Stimulated activated naive B cell treated with anti-CD40 and anti-IgM and Interleukin-4, amounts not matched to agents 10 μg/mL and 1 μg/mL and 100 μg/mL, for 72 hours (primary cell): Measurements from ENCODE around the gene MRTFA.
"Not testable (repeated sequence)": the region's sequence is repeated elsewhere in the genome, so short reads cannot be mapped to it uniquely, and the experiment has no call there.

Source experiments
- ATAC-seq, 2 donors: fragments of 150-1000 bp; cut with Tn5 transposase; replicated peaks; 2 replicates each; pipeline ENCODE4 v1.10.0; 2021; ENCODE audit warnings: moderate library complexity in 1 of 2
- DNase-seq: peaks from one replicate; pipeline ENCODE4 v3.0.0; 2021
- H3K27ac Mint-ChIP-seq: one replicate; pipeline ENCODE4 v1.8.0; 2022; ENCODE audit warnings: mild to moderate bottlenecking, mixed read lengths
- H3K27me3 Mint-ChIP-seq, 2 donors: one replicate each; pipeline ENCODE4 v1.8.0; 2022; ENCODE audit warnings: mixed read lengths in 2 of 2
- H3K36me3 Mint-ChIP-seq, 2 donors: one replicate each; pipeline ENCODE4 v1.8.0; 2022; ENCODE audit warnings: mixed read lengths in 2 of 2, mild to moderate bottlenecking in 1 of 2
- H3K4me1 Mint-ChIP-seq, 2 donors: one replicate each; pipeline ENCODE4 v1.8.0; 2022; ENCODE audit warnings: mixed read lengths in 2 of 2, mild to moderate bottlenecking in 1 of 2
- H3K4me3 Mint-ChIP-seq, 2 donors: one replicate each; pipeline ENCODE4 v1.8.0; 2022; ENCODE audit warnings: mild to moderate bottlenecking in 2 of 2, mixed read lengths in 2 of 2, moderate library complexity in 1 of 2
- H3K9me3 Mint-ChIP-seq, 2 donors: one replicate each; pipeline ENCODE4 v1.8.0; 2022; ENCODE audit warnings: mixed read lengths in 2 of 2, mild to moderate bottlenecking in 1 of 2

The MRTFA gene

DNA sequence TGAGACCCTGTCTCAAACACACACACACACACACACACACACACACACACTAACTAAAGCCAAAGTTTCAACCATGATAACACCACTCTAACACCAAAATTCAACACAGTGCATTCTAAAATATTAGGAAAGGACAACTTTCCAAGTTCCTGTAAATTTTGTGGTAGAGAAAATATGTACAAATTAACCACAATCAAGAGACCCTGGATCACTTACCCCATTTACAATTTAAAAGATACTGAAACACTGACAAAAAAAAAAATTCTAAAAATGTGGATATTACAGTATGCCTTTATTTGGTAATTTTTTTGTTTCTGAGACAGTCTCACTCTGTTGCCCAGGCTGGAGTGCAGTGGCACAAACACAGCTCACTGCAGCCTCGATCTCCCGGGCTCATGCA lies 9.7 kb downstream of the MRTFA start:
- no peaks in the 10 kb centered on the region for H3K27me3 Mint-ChIP-seq
- H3K4me1 Mint-ChIP-seq = peaks cover 32 to 52% of the 10 kb centered on the region in 2 donors
- DNase-seq (no peak), ATAC-seq (no peak)
- H3K4me3 Mint-ChIP-seq = no peak overlapping the region
- peaks cover 7 to 11% of the 10 kb centered on the region in 2 donors for H3K9me3 Mint-ChIP-seq
- H3K36me3 Mint-ChIP-seq = peaks cover 7 to 12% of the 10 kb centered on the region in 2 donors
- H3K27ac Mint-ChIP-seq = no peak overlapping the region

DNA sequence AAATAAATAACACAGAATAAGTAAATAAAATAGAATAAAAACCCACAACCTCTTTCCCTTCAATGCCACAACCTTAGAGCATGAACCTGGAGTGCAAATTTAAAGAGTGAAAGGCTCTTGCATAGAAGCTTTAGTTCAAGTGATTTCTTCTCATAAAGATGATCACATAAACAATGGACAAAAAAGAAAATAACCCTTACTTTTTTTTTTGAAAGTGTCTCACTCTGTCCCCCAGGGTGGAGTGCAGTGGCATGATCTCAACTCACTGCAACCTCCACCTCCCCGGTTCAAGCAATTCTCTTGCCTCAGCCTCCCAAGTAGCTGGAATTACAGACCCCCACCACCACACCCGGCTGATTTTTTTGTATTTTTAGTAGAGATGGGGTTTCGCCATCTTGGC lies 10.7 kb downstream of the MRTFA start:
- not testable (repeated sequence) for DNase-seq, H3K27me3 Mint-ChIP-seq, H3K27ac Mint-ChIP-seq, ATAC-seq, H3K4me3 Mint-ChIP-seq
- Mint-ChIP-seq H3K9me3 (peaks cover 8 to 14% of the 10 kb centered on the region in 2 donors), H3K36me3 (peaks cover 9 to 17% of the 10 kb centered on the region in 2 donors), H3K4me1 (peaks cover 28 to 54% of the 10 kb centered on the region in 2 donors)

DNA sequence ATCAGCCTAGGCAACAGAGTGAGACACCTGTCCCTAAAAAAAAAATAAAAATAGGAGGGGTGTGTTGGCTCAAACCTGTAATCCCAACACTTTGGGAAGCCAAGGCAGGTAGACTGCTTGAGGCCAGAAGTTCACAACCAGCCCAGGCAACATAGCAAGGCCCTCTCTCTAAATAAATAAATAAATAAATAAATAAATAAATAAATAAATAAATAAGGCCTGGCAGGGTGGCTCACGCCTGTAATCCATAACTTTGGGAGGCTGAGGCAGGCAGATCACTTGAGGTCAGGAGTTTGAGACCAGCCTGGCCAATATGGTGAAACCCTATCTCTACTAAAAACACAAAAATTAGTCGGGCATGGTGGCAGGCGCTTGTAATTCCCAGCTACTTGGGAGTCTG lies 11.2 kb downstream of the MRTFA start:
- DNase-seq, H3K27ac Mint-ChIP-seq, ATAC-seq, H3K27me3 Mint-ChIP-seq, H3K4me3 Mint-ChIP-seq: not testable (repeated sequence)
- Mint-ChIP-seq H3K4me1 (peaks cover 32 to 59% of the 10 kb centered on the region in 2 donors), H3K9me3 (peaks cover 12 to 14% of the 10 kb centered on the region in 2 donors), H3K36me3 (peaks cover 13 to 22% of the 10 kb centered on the region in 2 donors)

DNA sequence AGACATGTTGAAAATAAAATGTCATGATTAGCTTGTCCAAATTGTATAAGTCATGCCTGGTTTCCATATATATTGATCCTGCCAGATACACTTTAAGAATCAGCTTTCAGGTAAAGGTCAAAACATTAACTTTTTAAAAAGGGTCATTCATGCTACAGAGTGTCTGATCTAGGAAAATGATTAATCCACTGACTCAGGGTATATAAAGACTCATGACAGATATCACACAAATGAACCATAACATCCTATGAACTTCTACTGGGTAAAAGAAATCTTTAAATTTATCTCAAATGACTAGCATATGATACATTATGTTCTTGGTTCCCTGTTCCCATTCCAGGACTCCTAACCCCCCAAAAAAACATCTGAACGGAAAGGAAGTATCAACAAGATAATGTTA lies 11.7 kb downstream of the MRTFA start:
- H3K9me3 Mint-ChIP-seq = peaks cover 12 to 14% of the 10 kb centered on the region in 2 donors
- no peak overlapping the region for H3K27ac Mint-ChIP-seq
- H3K4me3 Mint-ChIP-seq = no peak overlapping the region
- ATAC-seq (no peak), DNase-seq (no peak)
- peaks cover 32 to 60% of the 10 kb centered on the region in 2 donors for H3K4me1 Mint-ChIP-seq
- no peaks in the 10 kb centered on the region for H3K27me3 Mint-ChIP-seq
- H3K36me3 Mint-ChIP-seq = peaks cover 13 to 22% of the 10 kb centered on the region in 2 donors

DNA sequence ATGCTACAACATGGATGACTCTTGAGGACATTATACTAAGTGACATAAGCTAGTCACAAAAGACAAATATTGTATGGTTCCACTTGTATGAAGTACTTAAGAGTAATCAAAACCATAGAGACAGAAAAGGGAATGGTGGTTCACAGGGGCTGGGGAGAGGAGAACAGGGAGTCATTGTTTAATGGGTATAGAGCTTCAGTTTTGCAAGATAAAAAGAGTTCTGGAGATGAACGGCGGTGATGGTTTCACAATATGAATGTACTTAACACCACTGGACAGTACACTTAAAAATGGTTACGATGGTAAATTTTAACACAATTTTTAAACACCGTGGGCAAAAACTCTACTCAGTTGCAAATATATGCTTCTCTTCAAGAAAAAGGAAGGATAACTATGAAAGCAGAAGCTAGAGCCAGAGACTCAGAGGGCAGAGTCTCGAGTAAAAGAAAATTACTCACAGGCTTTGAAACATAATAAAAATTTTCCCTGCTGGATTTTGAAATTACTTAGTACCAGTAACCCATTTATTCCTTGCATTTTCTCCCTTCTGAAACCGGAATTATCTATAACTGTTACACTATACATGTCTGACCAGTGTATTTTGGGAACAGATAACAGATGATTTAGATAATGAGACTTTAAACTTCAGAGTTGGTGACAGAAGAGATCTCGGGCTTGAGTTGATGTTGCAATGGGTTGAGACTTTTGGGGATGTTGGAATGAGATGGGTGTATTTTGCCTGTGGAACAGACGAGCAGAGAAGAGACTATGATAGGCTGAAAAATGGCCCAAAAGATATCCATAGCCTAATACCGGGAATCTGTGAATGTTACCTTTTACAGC lies 15.0 kb downstream of the MRTFA start:
- ATAC-seq = no peak
- DNase-seq = no peak
- H3K4me3 Mint-ChIP-seq = no peak overlapping the region
- H3K27ac Mint-ChIP-seq = no peak overlapping the region
- H3K9me3 Mint-ChIP-seq = peaks cover 13 to 14% of the 10 kb centered on the region in 2 donors
- peaks cover 18 to 41% of the 10 kb centered on the region in 2 donors for H3K36me3 Mint-ChIP-seq
- H3K27me3 Mint-ChIP-seq = no peaks in the 10 kb centered on the region
- H3K4me1 Mint-ChIP-seq = peaks cover 22 to 41% of the 10 kb centered on the region in 2 donors

DNA sequence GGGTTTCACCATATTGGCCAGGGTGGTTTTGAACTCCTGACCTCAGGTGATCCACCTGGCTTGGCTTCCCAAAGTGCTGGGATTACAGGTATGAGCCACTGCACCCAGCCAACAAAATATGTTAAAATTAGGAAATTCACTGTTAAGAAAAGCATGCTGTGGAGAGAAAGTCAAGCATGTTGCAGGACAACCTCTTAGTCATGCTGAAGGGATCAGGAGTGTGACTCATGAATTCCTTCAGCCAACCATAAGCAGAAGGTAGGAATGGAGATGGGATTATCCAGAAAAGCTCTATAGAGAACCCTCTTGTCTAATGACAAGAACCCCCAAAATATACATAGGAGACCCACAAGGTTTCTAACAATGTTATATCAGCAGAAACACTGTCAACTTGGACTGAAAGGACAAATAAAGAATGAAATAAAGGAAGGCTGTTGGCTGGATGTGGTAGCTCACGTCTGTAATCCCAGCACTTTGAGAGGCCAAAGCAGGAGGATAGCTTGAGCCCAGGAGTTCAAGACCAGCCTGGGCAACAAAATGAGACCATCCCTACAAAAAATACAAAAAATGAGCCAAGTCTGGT lies 16.0 kb downstream of the MRTFA start:
- DNase-seq (no peak), ATAC-seq (no peak)
- Mint-ChIP-seq H3K27ac (no peak overlapping the region), H3K36me3 (peaks cover 21 to 46% of the 10 kb centered on the region in 2 donors), H3K27me3 (no peaks in the 10 kb centered on the region), H3K4me1 (peaks cover 26 to 39% of the 10 kb centered on the region in 2 donors), H3K9me3 (peaks cover 13 to 14% of the 10 kb centered on the region in 2 donors), H3K4me3 (no peak overlapping the region)

DNA sequence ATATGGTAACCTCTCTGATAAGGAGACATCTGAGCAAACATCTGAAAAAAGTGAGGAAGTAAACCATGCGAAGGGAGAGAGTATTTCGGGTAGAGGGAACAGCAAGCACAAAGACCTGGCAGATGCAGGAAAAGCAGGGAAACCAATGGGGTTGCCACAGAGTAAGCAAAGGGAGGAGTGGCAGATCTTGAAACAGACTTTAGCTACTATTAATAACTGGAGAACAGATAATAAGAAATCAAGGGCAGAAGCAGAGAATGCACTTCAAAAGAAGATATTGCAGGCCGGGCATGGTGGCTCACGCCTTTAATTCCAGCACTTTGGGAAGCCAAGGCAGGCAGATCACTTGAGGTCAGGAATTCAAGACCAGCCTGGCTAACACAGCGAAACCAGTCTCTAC lies 18.1 kb downstream of the MRTFA start:
- DNase-seq (no peak), ATAC-seq (no peak)
- peaks cover 21 to 46% of the 10 kb centered on the region in 2 donors for H3K36me3 Mint-ChIP-seq
- H3K4me1 Mint-ChIP-seq = peaks cover 23 to 34% of the 10 kb centered on the region in 2 donors
- no peak overlapping the region for H3K27ac Mint-ChIP-seq
- H3K27me3 Mint-ChIP-seq = no peaks in the 10 kb centered on the region
- H3K4me3 Mint-ChIP-seq = no peak overlapping the region
- H3K9me3 Mint-ChIP-seq = peaks cover 13 to 14% of the 10 kb centered on the region in 2 donors

DNA sequence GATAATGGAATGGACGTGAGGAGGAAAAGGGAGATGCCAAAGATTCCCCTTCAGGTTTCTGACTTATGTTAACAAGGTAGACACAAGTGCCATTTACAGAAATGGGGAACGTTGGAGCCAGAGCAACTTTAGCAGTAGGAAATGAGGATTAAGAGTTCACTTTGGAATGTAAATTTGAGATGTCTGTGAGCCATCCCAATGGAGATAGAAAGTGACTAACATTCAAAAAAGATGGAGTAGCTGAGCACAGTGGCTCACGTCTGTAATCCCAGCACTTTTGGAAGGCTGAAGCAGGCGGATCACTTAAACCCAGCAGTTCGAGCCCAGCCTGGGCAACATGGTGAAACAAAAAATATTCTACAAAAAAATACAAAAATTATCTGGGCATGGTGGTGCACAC lies 19.9 kb downstream of the MRTFA start:
- Mint-ChIP-seq H3K27ac (no peak overlapping the region), H3K36me3 (peaks cover 13 to 34% of the 10 kb centered on the region in 2 donors), H3K27me3 (no peaks in the 10 kb centered on the region), H3K4me1 (peaks cover 27 to 40% of the 10 kb centered on the region in 2 donors), H3K4me3 (no peak overlapping the region), H3K9me3 (peaks cover 3 to 5% of the 10 kb centered on the region in 2 donors)
- ATAC-seq (no peak), DNase-seq (no peak)

DNA sequence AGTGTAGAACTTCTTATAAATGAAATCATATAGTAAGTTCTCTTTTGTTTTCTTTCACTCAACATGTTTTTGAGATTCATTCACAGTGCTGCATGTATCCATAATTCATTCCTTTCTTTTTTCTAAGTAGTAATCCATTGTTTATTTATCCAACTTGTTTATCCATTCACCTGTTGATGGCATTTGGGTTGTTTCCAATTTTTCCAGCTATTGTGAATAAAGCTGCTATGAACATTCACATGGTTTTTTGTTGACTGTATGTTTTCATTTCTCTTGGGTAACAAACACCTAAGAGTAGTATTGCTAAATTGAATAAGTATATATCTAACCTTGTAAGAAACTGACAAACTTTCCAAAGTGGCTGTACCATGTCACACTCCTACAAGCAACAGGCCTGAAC lies 23.5 kb downstream of the MRTFA start:
- DNase-seq (no peak), ATAC-seq (no peak)
- H3K9me3 Mint-ChIP-seq = peaks cover 0 to 2% of the 10 kb centered on the region in 2 donors
- H3K4me3 Mint-ChIP-seq = no peak overlapping the region
- H3K27ac Mint-ChIP-seq = no peak overlapping the region
- H3K36me3 Mint-ChIP-seq = peaks cover 9 to 15% of the 10 kb centered on the region in 2 donors
- peaks cover 18 to 35% of the 10 kb centered on the region in 2 donors for H3K4me1 Mint-ChIP-seq
- no peaks in the 10 kb centered on the region for H3K27me3 Mint-ChIP-seq

DNA sequence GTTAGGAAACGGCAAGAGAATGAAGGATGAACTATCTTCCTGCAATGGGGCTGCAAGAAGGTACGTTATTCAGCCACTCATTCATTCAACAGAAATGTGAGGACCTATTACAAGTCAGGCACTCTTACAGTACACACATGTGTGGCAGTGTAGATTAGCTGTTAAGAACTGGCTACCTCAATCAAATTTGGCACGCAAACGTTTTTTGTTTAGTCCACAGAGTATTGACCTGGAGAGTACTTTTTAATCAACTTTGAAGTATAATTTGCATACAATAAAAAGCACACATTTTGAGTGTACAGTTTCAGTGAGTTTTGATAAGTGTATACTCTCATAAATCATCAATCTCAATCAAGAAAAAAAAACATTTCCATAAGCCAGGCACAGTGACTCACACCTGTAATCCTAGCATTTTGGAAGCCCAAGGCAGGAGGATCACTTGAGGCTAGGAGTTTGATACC lies 24.2 kb downstream of the MRTFA start:
- H3K27ac Mint-ChIP-seq = no peak overlapping the region
- peaks cover 6 to 11% of the 10 kb centered on the region in 2 donors for H3K36me3 Mint-ChIP-seq
- ATAC-seq (no peak), DNase-seq (no peak)
- no peaks in the 10 kb centered on the region for H3K9me3 Mint-ChIP-seq
- no peaks in the 10 kb centered on the region for H3K27me3 Mint-ChIP-seq
- no peak overlapping the region for H3K4me3 Mint-ChIP-seq
- H3K4me1 Mint-ChIP-seq = peaks cover 18 to 33% of the 10 kb centered on the region in 2 donors

DNA sequence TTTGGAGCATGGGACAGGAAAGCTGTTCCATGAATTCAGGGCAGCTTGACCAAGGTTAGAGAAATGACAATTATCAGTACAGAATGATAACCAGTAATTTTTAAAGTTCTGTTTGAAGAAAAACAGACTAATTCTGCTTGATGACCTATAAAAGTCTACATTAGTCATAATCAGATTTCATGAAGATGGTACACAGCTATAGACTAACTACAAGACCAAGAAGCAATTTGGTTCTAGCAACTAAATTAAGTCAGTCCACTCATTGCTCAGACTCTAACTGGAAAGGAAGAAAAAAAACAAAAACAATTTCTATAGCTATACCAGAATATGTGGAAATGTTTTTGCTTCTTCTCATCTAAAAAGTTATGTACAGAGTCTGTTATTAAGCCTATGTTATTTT lies 24.9 kb downstream of the MRTFA start:
- DNase-seq (no peak), ATAC-seq (peak in 1 of 2 donors; percentile 27)
- Mint-ChIP-seq H3K9me3 (no peaks in the 10 kb centered on the region), H3K4me1 (peaks cover 20 to 41% of the 10 kb centered on the region in 2 donors), H3K27ac (no peak overlapping the region), H3K36me3 (peaks cover 4 to 5% of the 10 kb centered on the region in 2 donors), H3K4me3 (no peak overlapping the region), H3K27me3 (no peaks in the 10 kb centered on the region)

DNA sequence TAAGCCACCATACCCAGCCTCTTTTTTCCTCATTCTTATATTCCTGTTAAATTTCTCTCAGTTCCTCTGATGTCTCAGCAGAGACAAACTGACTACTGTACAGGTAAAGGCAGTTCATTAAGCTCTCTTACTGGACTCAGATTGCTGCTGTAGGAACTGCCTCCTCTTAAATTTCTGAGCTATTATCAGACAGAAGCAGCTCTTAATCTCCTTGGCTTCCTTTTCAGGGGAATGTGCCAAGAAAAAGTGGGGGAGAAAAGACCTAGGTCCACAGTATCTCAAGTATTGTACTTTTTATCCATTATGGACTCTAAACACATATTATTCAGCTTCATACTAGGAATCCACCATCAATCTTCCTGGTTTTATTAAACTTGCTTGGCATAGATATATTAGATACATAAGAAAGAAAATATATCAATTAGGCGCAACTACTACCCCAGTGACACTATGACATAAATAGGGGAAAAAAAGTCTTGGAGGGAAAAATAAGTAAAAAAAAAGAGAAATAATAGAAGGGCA lies 26.1 kb downstream of the MRTFA start:
- no peaks in the 10 kb centered on the region for H3K27me3 Mint-ChIP-seq
- ATAC-seq (no peak), DNase-seq (no peak)
- peaks cover 0 to under 1% of the 10 kb centered on the region in 2 donors for H3K36me3 Mint-ChIP-seq
- no peak overlapping the region for H3K27ac Mint-ChIP-seq
- peaks cover 18 to 46% of the 10 kb centered on the region in 2 donors for H3K4me1 Mint-ChIP-seq
- H3K9me3 Mint-ChIP-seq = no peaks in the 10 kb centered on the region
- no peak overlapping the region for H3K4me3 Mint-ChIP-seq

DNA sequence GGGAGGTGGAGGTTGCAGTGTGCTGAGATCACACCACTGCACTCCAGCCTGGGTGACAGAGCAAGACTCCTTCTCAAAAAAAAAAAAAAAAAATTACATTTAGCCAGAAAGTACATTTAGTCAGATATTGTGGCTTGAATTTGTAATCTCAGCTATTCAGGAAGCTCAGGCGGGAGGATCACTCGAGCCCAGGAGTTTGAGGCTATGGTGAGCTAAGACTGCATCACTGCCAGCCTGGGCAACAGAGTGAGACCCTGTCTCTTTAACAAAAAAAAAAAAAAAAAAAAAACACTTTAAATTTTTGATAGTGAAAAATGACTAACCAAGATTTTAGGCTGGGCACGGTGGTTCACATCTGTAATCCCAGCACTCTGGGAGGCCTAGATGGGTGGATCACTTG lies 27.3 kb downstream of the MRTFA start:
- no peak for ATAC-seq
- Mint-ChIP-seq H3K9me3 (no peaks in the 10 kb centered on the region), H3K27ac (no peak overlapping the region), H3K36me3 (peaks cover 2 to 3% of the 10 kb centered on the region in 2 donors), H3K4me3 (no peak overlapping the region), H3K4me1 (peaks cover 22 to 52% of the 10 kb centered on the region in 2 donors), H3K27me3 (no peaks in the 10 kb centered on the region)
- DNase-seq = no peak

DNA sequence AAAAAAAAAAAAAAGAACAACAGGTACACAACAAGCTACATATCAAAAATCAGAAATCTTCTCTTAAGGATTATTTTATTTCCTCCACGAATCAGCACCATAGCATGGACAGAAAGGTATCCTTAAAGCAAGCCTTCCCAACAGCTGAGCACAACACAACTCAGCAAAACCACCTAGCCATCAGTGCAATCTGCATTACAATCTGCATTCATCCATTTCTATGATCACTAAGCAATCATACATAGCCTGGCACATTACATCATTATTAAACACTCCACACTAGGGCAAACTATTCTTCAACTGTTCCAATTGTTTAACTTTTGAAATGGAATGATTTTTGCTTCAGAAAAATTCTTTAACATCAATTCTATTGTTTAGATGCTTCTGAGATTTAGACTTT lies 29.0 kb downstream of the MRTFA start:
- Mint-ChIP-seq H3K9me3 (no peaks in the 10 kb centered on the region), H3K4me3 (no peak overlapping the region), H3K36me3 (peaks cover 2 to 8% of the 10 kb centered on the region in 2 donors), H3K27me3 (no peaks in the 10 kb centered on the region), H3K27ac (no peak overlapping the region), H3K4me1 (peaks cover 23 to 54% of the 10 kb centered on the region in 2 donors)
- DNase-seq = no peak
- ATAC-seq = no peak
